ENCODE data around the gene SV2B.

DNA sequence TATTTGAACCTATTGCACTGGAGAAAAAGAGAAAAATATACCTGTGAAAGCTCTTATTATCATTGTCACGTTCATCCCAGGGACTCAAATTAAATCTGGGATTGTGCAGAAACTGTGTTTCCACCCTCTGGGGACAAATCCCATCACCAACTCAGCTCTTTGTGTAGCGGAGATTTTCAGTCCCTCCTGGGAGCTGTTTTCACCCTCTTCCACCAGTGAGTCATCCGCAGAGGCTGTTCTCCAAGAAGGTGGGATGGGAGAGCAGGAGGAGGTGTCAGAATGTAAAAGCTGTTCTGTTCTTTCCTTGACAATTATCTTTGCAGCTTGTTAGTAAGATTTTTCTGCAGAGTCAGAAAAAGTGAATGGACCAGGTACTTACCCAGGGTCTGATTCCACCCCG is 28.0 kb downstream of the SV2B start:
- TF ChIP-seq, protein P1, sequence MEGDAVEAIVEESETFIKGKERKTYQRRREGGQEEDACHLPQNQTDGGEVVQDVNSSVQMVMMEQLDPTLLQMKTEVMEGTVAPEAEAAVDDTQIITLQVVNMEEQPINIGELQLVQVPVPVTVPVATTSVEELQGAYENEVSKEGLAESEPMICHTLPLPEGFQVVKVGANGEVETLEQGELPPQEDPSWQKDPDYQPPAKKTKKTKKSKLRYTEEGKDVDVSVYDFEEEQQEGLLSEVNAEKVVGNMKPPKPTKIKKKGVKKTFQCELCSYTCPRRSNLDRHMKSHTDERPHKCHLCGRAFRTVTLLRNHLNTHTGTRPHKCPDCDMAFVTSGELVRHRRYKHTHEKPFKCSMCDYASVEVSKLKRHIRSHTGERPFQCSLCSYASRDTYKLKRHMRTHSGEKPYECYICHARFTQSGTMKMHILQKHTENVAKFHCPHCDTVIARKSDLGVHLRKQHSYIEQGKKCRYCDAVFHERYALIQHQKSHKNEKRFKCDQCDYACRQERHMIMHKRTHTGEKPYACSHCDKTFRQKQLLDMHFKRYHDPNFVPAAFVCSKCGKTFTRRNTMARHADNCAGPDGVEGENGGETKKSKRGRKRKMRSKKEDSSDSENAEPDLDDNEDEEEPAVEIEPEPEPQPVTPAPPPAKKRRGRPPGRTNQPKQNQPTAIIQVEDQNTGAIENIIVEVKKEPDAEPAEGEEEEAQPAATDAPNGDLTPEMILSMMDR (IDR thresholded peaks at IDR 0.05; ENCODE audit: insufficient read depth, low read length, poor library complexity, severe bottlenecking) = no peak
- TF ChIP-seq EZH2phosphoT487 (conservative IDR thresholded peaks at IDR 0.05; ENCODE audit: low read length) = no peak

Data from SU-DHL-6 (cell line).